Ovary (tissue), 9 donors: ENCODE results near the gene FAM210A. TPM values are rescaled to one million over a fixed set of nuclear protein-coding genes. Genes with fewer than 3 reads are reported as not detected.

Experiments used
- DNase-seq, 5 donors: peaks; one replicate each; pipeline ENCODE4 v3.0.0-alpha.2; 2019 to 2020
- H3K27ac ChIP-seq, 2 donors: fragments of 200-600 bp; one replicate each; pipeline versions ENCODE4 v1.5.1 to v1.8.0; 2019 to 2022
- H3K27me3 ChIP-seq: fragments of 200-600 bp; one replicate; pipeline ENCODE4 v1.8.0; 2022
- H3K36me3 ChIP-seq: fragments of 200-600 bp; sonication (generic); one replicate; pipeline ENCODE4 v1.5.1; 2019
- H3K4me1 ChIP-seq: one replicate; pipeline ENCODE4 v1.8.1; 2013; ENCODE audit warnings: mild to moderate bottlenecking, moderate library complexity; ENCODE audit not compliant: insufficient read depth
- H3K4me3 ChIP-seq: fragments of 200-600 bp; sonication (generic); one replicate; pipeline ENCODE4 v1.5.1; 2017
- H3K9me3 ChIP-seq, 2 donors: fragments of 200-600 bp in 1 of 2; sonication (generic) in 1 of 2; one replicate each; pipeline versions ENCODE4 v1.5.1 to v1.8.1; 2013 to 2019; ENCODE audit warnings: mild to moderate bottlenecking in 1 of 2, moderate library complexity in 1 of 2
- CTCF ChIP-seq, 3 donors: fragments of 450-650 bp in 2 of 3; fragments of 200-600 bp in 1 of 3; IDR thresholded peaks; one replicate each; pipeline versions ENCODE4 v1.5.1 to v1.8.0; 2016 to 2022; ENCODE audit warnings: antibody characterized with exemption in 3 of 3, mild to moderate bottlenecking in 1 of 3
- EP300 ChIP-seq: sonication (generic); formaldehyde crosslinking; IDR thresholded peaks from one replicate; pipeline ENCODE4 v1.6.1; 2017; ENCODE audit warnings: antibody characterized with exemption
- POLR2A ChIP-seq: fragments of 450-650 bp; IDR thresholded peaks from one replicate; pipeline ENCODE4 v1.6.1; 2017; ENCODE audit warnings: antibody characterized with exemption, mild to moderate bottlenecking, moderate library complexity
- WGBS, 3 donors: extraction: QIAGEN DNeasy Blood & Tissue Kit in 1 of 3; methylation state at CpG; one replicate each; pipeline versions ENCODE4 v1.1.5 to v1.1.7; 2013 to 2017; 5-methylcytosine and 5-hydroxymethylcytosine counted together
- intact Hi-C, 4 donors: fragments of 100-400 bp; cut with DNase I; formaldehyde crosslinking; loops; one replicate each; pipeline versions ENCODE4 v1.11.0 to v1.15.1; 2022 to 2023
- polyA plus RNA-seq, 2 donors: library from polyadenylated mRNA; stranded (reverse); fragments of 200-250 nt in 1 of 2; fragments of 350-450 nt in 1 of 2; fragmentation: Illumina TruSeq in 1 of 2; extraction: RNeasy Lipid Tissue Mini Kit (QIAGEN cat#74804) in 1 of 2; gene quantifications; one replicate each; pipeline ENCODE4 v1.2.3, GENCODE V29; 2013 to 2014
- small RNA-seq: library from RNA; depleted of rRNA; stranded (forward); fragments of <200 nt; gene quantifications from one replicate; pipeline ENCODE3, GENCODE V24; 2016
- total RNA-seq, 7 donors: library from RNA; depleted of rRNA in 2 of 7; stranded (reverse); fragments of >200 nt in 2 of 7; fragmentation: NEBNext Ultra II Directional in 3 of 7; extraction: Animal tissue kit (Norgen Biotek cat#: 25700) in 3 of 7; gene quantifications; one replicate each; pipeline versions ENCODE4 v1.1.0 to v1.2.4, GENCODE V29; 2016 to 2023
- donor health status: DM: no; HTN: no; CAD: no; lungs with moderate emphysema.
- donor health status: DM: no; HTN: no; CAD: no.
- donor health status: Bipolar disorder and iron deficiency.
- donor health status: DM: yes; HTN: yes; CAD: no.
- donor health status: DM: no; HTN: no; CAD: no.
- donor health status: DM: yes; HTN: yes; CAD: no.

FAM210A gene
- total and polyA plus RNA-seq, 9 donors, result 4.7 to 15.2 (median 12.6) TPM

- no peak overlapping the region for H3K4me3 ChIP-seq
- TF ChIP-seq CTCF (IDR thresholded peaks at IDR 0.05) (no peak), EP300 (no peak), POLR2A (no peak)
- intact Hi-C loops, result no loop called here
- WGBS, 3 donors, result 91 to 92% (median 92%) methylated on average over 21 of the region's 21 CpGs
- H3K4me1 ChIP-seq, result peaks cover 3% of the 10 kb centered on the region
- no peaks in the 10 kb centered on the region for H3K9me3 ChIP-seq
- H3K27ac ChIP-seq, result no peak overlapping the region
- no peaks in the 10 kb centered on the region for H3K27me3 ChIP-seq
- no peaks in the 10 kb centered on the region for H3K36me3 ChIP-seq
- no peak for DNase-seq
These were observed 112.5 kb downstream of the FAM210A start for GRCh38 chr18:13613591-13614501.

Small RNA genes lying within 50 kb of the gene (small RNA-seq; reads per million reads assigned to genes)
- not detected for gene AP001525.1
- gene RN7SL362P, result not detected

Other genes starting within 250 kb of the FAM210A start
- gene RNMT, start 115 bp upstream of the FAM210A start, total RNA-seq, result 10 to 100 TPM; 16.7 to 38.3 (median 29.5) TPM
- 10 to 100 TPM; 11.1 to 22.9 TPM for gene RNMT, start 115 bp upstream of the FAM210A start, polyA plus RNA-seq
- not detected for gene MC5R, start 97.6 kb upstream of the FAM210A start, total RNA-seq
- not detected for gene MC5R, start 97.6 kb upstream of the FAM210A start, polyA plus RNA-seq
- gene MC2R, start 189.0 kb upstream of the FAM210A start, total RNA-seq, result under 1 TPM in 1 of 7 donors, not detected in 6; 0.05 TPM
- gene MC2R, start 189.0 kb upstream of the FAM210A start, polyA plus RNA-seq, result under 1 TPM in 1 of 2 donors, not detected in 1; 0.05 TPM